HepG2 (cell line): ENCODE data around the gene GUK1. TPM values are rescaled to one million over a fixed set of nuclear protein-coding genes. Genes with fewer than 3 reads are reported as not detected.

Experiments used
- ATAC-seq: fragments of 200-7000 bp; cut with Tn5 transposase; 3 replicates; pipeline ENCODE4 v1.9.1; 2020; ENCODE audit warnings: mild to moderate bottlenecking, moderate library complexity
- BruUV-seq: library from RNA; stranded (reverse); fragments of 400-500 nt; replicated peaks from 2 replicates; lab custom pipeline; 2021; lab: Mats Ljungman, UMichigan
- CTCF ChIA-PET: fragments of 300-600 bp; formaldehyde crosslinking; extraction: SDS; loops from one replicate; lab custom pipeline; 2021; ENCODE audit warnings: low total read pairs, inconsistent platforms, low intra/inter-chr PET ratio; lab: Yijun Ruan, JAX
- POLR2A ChIA-PET: fragments of 350-600 bp; sonication (Branson Sonifier 250); formaldehyde crosslinking; loops from one replicate; lab custom pipeline; 2020; ENCODE audit warnings: antibody characterized with exemption, inconsistent platforms; lab: Yijun Ruan, JAX
- DNase-seq: peaks from one replicate; pipeline ENCODE4 v3.0.0-alpha.2; 2015; ENCODE audit warnings: low spot score
- FAIRE-seq: peaks from 3 replicates; lab custom pipeline; 2011; peaks lifted over from hg19 to GRCh38; lab: Jason Lieb, UNC
- H2AFZ ChIP-seq: one replicate; pipeline ENCODE4 v1.6.1; 2011; ENCODE audit warnings: low read length, inconsistent platforms
- H3K27ac ChIP-seq: fragments of 300-600 bp; 3 replicates; pipeline ENCODE4 v1.8.0; 2011; ENCODE audit warnings: mixed run types, mild to moderate bottlenecking, mixed read lengths, low read length, inconsistent platforms; ENCODE audit not compliant: insufficient read depth; ENCODE audit errors: extremely low read length
- H3K27me3 ChIP-seq, 2 experiments: fragments of 200-600 bp in 1 of 2; 2 replicates in 1 of 2; 3 replicates in 1 of 2; pipeline versions ENCODE4 v1.6.0 to v1.8.0; 2011; ENCODE audit warnings: low read length in 2 of 2, mild to moderate bottlenecking in 2 of 2, moderate library complexity in 2 of 2, inconsistent platforms in 1 of 2; ENCODE audit not compliant: insufficient read depth in 2 of 2, control insufficient read depth in 1 of 2
- H3K36me3 ChIP-seq, 2 experiments: fragments of 200-600 bp in 1 of 2; replicated peaks in 1 of 2; 2 replicates in 1 of 2; 3 replicates in 1 of 2; pipeline versions ENCODE4 v1.5.1 to v1.8.0; 2011; ENCODE audit warnings: low read length in 2 of 2, inconsistent platforms in 1 of 2; ENCODE audit not compliant: insufficient read depth in 2 of 2, control insufficient read depth in 1 of 2
- H3K4me1 ChIP-seq: 2 replicates; pipeline ENCODE4 v1.5.1; 2012; ENCODE audit warnings: low read length, inconsistent platforms; ENCODE audit not compliant: insufficient read depth
- H3K4me2 ChIP-seq: 2 replicates; pipeline ENCODE4 v1.6.0; 2011; ENCODE audit warnings: low read depth, low read length, inconsistent platforms
- H3K4me3 ChIP-seq, 3 experiments: fragments of 200-600 bp in 1 of 3; sonication (generic), shearing (Covaris generic) in 1 of 3; replicated peaks in 1 of 3; 2 replicates each; pipeline ENCODE4 v1.5.1; 2011 to 2016; ENCODE audit warnings: low read length in 3 of 3, inconsistent platforms in 2 of 3, low read depth in 2 of 3, mild to moderate bottlenecking in 2 of 3, control low read depth in 1 of 3, mixed read lengths in 1 of 3; ENCODE audit not compliant: insufficient read depth in 1 of 3
- H3K79me2 ChIP-seq: one replicate; pipeline ENCODE4 v1.6.1; 2011; ENCODE audit warnings: low read length, inconsistent platforms; ENCODE audit not compliant: insufficient read depth
- H3K9ac ChIP-seq: 2 replicates; pipeline ENCODE4 v1.6.0; 2011; ENCODE audit warnings: mild to moderate bottlenecking, low read depth, low read length, inconsistent platforms; ENCODE audit not compliant: insufficient read depth
- H3K9me3 ChIP-seq: 2 replicates; pipeline ENCODE4 v1.5.1; 2012; ENCODE audit warnings: mild to moderate bottlenecking, low read length
- H4K20me1 ChIP-seq: 2 replicates; pipeline ENCODE4 v1.6.0; 2011; ENCODE audit warnings: inconsistent platforms, mild to moderate bottlenecking, low read length, moderate library complexity; ENCODE audit not compliant: insufficient read depth
- AGO2 ChIP-seq: fragments of 200-400 bp; formaldehyde crosslinking; optimal IDR thresholded peaks from 2 replicates; pipeline ENCODE3; 2017; ENCODE audit warnings: mild to moderate bottlenecking, low read depth, low read length, moderate library complexity
- NCOA1 ChIP-seq: sonication (generic); formaldehyde crosslinking; IDR thresholded peaks from 2 replicates; pipeline ENCODE4 v1.9.0; 2021; ENCODE audit warnings: missing genetic modification reagents
- NRL ChIP-seq: sonication (generic); formaldehyde crosslinking; IDR thresholded peaks from 2 replicates; pipeline ENCODE4 v1.5.0; 2020; ENCODE audit warnings: missing genetic modification reagents, mild to moderate bottlenecking, moderate library complexity, borderline replicate concordance
- ONECUT2 ChIP-seq: sonication (generic); formaldehyde crosslinking; IDR thresholded peaks from 2 replicates; pipeline ENCODE4 v1.4.0; 2020; ENCODE audit warnings: missing genetic modification reagents
- PBX2 ChIP-seq: IDR thresholded peaks from 2 replicates; pipeline ENCODE4 v1.6.1; 2016; ENCODE audit warnings: control low read depth
- RBFOX2 ChIP-seq: fragments of 200-400 bp; formaldehyde crosslinking; IDR thresholded peaks from 2 replicates; pipeline ENCODE4 v1.6.1; 2017; ENCODE audit warnings: low read depth, mild to moderate bottlenecking, low read length
- RFX5 ChIP-seq: IDR thresholded peaks from 2 replicates; pipeline ENCODE4 v1.6.1; 2011; ENCODE audit warnings: low read depth, low read length, improper control_type of control experiment
- SAP130 ChIP-seq: IDR thresholded peaks from 2 replicates; pipeline ENCODE4 v1.6.1; 2016; ENCODE audit warnings: low read depth
- ZNF136 ChIP-seq: sonication (generic); formaldehyde crosslinking; IDR thresholded peaks from 2 replicates; pipeline ENCODE4 v1.8.1; 2022; ENCODE audit warnings: low read depth, mild to moderate bottlenecking, moderate library complexity, missing genetic modification reagents
- ZNF224 ChIP-seq: sonication (generic); formaldehyde crosslinking; IDR thresholded peaks from 2 replicates; pipeline ENCODE4 v1.5.0; 2020; ENCODE audit warnings: mild to moderate bottlenecking, missing genetic modification reagents
- ZNF367 ChIP-seq: sonication (generic); formaldehyde crosslinking; IDR thresholded peaks from 2 replicates; pipeline ENCODE4 v1.4.0; 2020; ENCODE audit warnings: missing genetic modification reagents, borderline replicate concordance
- ZNF552 ChIP-seq: sonication (generic); formaldehyde crosslinking; IDR thresholded peaks from 2 replicates; pipeline ENCODE4 v1.9.0; 2022; ENCODE audit warnings: missing genetic modification reagents, mild to moderate bottlenecking, borderline replicate concordance
- ZSCAN9 ChIP-seq: IDR thresholded peaks from 2 replicates; pipeline ENCODE4 v1.6.1; 2016; ENCODE audit warnings: borderline replicate concordance
- WGBS: methylation state at CpG from one replicate; pipeline ENCODE4 v1.1.6; 2017; ENCODE audit warnings: low lambda C conversion rate; 5-methylcytosine and 5-hydroxymethylcytosine counted together
- in situ Hi-C: cut with HindIII; loops from 2 replicates; pipeline ENCODE4 v1.10.0; 2017; ENCODE audit warnings: low pct_unique_long_range_greater_than_20kb; ENCODE audit not compliant: extremely low pct_ligation_motif_present
- intact Hi-C: fragments of 100-400 bp; cut with micrococcal nuclease; formaldehyde crosslinking; loops from one replicate; pipeline ENCODE4 v1.10.0; 2022; ENCODE audit not compliant: unreplicated experiment
- polyA plus RNA-seq, 8 experiments: library from polyadenylated mRNA; depleted of rRNA in 3 of 8; stranded (reverse) in 7 of 8; unstranded in 1 of 8; fragments of >200 nt; fragmentation: Illumina TruSeq in 4 of 8; extraction: Trizol in 4 of 8; gene quantifications; 2 replicates each; pipeline versions ENCODE4 v1.2.1 to v1.2.3, GENCODE V29; 2011 to 2016; ENCODE audit warnings: low read depth in 4 of 8, missing spikeins in 1 of 8, mixed read lengths in 1 of 8; ENCODE audit not compliant: insufficient read depth in 1 of 8
- total RNA-seq, 5 experiments: library from RNA; depleted of rRNA; stranded (reverse); fragments of >200 nt; fragmentation: Illumina TruSeq; extraction: Trizol; gene quantifications; 2 replicates each; pipeline ENCODE4 v1.2.3, GENCODE V29; 2016; ENCODE audit warnings: low read depth in 1 of 5
- TF ChIP-seq, protein P1 (sequence below): IDR thresholded peaks from 2 replicates; pipeline ENCODE4 v1.4.0; 2020; ENCODE audit warnings: mild to moderate bottlenecking, missing genetic modification reagents
- TF ChIP-seq, protein P2 (sequence below): sonication (generic); formaldehyde crosslinking; IDR thresholded peaks from 2 replicates; pipeline ENCODE4 v1.4.0; 2020; ENCODE audit warnings: missing genetic modification reagents, mild to moderate bottlenecking, borderline replicate concordance
- TF ChIP-seq, protein P3 (sequence below): sonication (generic); formaldehyde crosslinking; IDR thresholded peaks from 2 replicates; pipeline ENCODE4 v1.5.0; 2020; ENCODE audit warnings: mild to moderate bottlenecking, low read depth, missing genetic modification reagents, borderline replicate concordance

The GUK1 gene
- total and polyA plus RNA-seq, 2 of the 13 experiments (the other 11 are each of a cell fraction or from before 2014, with no cell fraction given) = 116 to 154 TPM

- in situ Hi-C loops = no loop called here
- H3K27me3 ChIP-seq = no peaks in the 10 kb centered on the region; a peak in 1 of 5 replicates
- peak overlapping the region; percentile 94 to 98 (median 96); a peak in 5 of 6 replicates for H3K4me3 ChIP-seq
- ChIA-PET CTCF (no interaction called here), POLR2A (interaction anchor here (1.4 kb wide), 1 partner anchor 23 kb away, joined by 4 read pairs; the partner anchor contains the start of gene IBA57)
- no peak overlapping the region for H2AFZ ChIP-seq
- WGBS = 81% methylated on average over 9 of the region's 16 CpGs
- intact Hi-C loops = no loop called here
- no TSS peak for BruUV-seq
- no peaks in the 10 kb centered on the region for H3K9me3 ChIP-seq
- H3K36me3 ChIP-seq = peaks cover 4 to 11% of the 10 kb centered on the region in 2 experiments; a peak in 4 of 5 replicates
- DNase-seq (no peak), ATAC-seq (no peak), FAIRE-seq (no peak)
- H3K79me2 ChIP-seq = peaks cover 59% of the 10 kb centered on the region
- no peak overlapping the region for H3K27ac ChIP-seq
- peak overlapping the region; percentile 95 for H3K4me2 ChIP-seq
- H4K20me1 ChIP-seq = peaks cover 23% of the 10 kb centered on the region; the same call in 1 of the 2 replicates
- peak overlapping the region; percentile 97 for H3K9ac ChIP-seq
- peaks cover 42% of the 10 kb centered on the region for H3K4me1 ChIP-seq
- no peak for TF ChIP-seq RFX5
- peak; percentile 40 for TF ChIP-seq AGO2
- no peak for TF ChIP-seq SAP130
- no peak for TF ChIP-seq PBX2 (CRISPR knock-in tag)
- TF ChIP-seq NRL (CRISPR knock-in tag) = no peak
- TF ChIP-seq, protein P1, sequence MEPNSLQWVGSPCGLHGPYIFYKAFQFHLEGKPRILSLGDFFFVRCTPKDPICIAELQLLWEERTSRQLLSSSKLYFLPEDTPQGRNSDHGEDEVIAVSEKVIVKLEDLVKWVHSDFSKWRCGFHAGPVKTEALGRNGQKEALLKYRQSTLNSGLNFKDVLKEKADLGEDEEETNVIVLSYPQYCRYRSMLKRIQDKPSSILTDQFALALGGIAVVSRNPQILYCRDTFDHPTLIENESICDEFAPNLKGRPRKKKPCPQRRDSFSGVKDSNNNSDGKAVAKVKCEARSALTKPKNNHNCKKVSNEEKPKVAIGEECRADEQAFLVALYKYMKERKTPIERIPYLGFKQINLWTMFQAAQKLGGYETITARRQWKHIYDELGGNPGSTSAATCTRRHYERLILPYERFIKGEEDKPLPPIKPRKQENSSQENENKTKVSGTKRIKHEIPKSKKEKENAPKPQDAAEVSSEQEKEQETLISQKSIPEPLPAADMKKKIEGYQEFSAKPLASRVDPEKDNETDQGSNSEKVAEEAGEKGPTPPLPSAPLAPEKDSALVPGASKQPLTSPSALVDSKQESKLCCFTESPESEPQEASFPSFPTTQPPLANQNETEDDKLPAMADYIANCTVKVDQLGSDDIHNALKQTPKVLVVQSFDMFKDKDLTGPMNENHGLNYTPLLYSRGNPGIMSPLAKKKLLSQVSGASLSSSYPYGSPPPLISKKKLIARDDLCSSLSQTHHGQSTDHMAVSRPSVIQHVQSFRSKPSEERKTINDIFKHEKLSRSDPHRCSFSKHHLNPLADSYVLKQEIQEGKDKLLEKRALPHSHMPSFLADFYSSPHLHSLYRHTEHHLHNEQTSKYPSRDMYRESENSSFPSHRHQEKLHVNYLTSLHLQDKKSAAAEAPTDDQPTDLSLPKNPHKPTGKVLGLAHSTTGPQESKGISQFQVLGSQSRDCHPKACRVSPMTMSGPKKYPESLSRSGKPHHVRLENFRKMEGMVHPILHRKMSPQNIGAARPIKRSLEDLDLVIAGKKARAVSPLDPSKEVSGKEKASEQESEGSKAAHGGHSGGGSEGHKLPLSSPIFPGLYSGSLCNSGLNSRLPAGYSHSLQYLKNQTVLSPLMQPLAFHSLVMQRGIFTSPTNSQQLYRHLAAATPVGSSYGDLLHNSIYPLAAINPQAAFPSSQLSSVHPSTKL = no peak
- 0 out of 2 replicates have a peak, but pooled peaks have one; percentile 31 for TF ChIP-seq RBFOX2
- no peak for TF ChIP-seq ZSCAN9 (CRISPR knock-in tag)
- no peak for TF ChIP-seq NCOA1 (CRISPR knock-in tag)
- no peak for TF ChIP-seq ZNF136 (CRISPR knock-in tag)
- no peak for TF ChIP-seq ZNF367 (CRISPR knock-in tag)
- no peak for TF ChIP-seq ZNF552 (CRISPR knock-in tag)
- TF ChIP-seq, protein P2, sequence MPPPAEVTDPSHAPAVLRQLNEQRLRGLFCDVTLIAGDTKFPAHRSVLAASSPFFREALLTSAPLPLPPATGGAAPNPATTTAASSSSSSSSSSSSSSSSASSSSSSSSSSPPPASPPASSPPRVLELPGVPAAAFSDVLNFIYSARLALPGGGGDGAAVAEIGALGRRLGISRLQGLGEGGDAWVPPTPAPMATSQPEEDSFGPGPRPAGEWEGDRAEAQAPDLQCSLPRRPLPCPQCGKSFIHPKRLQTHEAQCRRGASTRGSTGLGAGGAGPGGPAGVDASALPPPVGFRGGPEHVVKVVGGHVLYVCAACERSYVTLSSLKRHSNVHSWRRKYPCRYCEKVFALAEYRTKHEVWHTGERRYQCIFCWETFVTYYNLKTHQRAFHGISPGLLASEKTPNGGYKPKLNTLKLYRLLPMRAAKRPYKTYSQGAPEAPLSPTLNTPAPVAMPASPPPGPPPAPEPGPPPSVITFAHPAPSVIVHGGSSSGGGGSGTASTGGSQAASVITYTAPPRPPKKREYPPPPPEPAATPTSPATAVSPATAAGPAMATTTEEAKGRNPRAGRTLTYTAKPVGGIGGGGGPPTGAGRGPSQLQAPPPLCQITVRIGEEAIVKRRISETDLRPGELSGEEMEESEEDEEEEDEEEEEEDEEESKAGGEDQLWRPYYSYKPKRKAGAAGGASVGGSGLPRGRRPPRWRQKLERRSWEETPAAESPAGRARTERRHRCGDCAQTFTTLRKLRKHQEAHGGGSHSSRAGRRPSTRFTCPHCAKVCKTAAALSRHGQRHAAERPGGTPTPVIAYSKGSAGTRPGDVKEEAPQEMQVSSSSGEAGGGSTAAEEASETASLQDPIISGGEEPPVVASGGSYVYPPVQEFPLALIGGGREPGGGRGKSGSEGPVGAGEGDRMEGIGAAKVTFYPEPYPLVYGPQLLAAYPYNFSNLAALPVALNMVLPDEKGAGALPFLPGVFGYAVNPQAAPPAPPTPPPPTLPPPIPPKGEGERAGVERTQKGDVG (CRISPR knock-in tag) = peak; percentile 53; the same call in 1 of the 2 replicates
- TF ChIP-seq, protein P3, sequence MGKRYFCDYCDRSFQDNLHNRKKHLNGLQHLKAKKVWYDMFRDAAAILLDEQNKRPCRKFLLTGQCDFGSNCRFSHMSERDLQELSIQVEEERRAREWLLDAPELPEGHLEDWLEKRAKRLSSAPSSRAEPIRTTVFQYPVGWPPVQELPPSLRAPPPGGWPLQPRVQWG = no peak
- no peak for TF ChIP-seq ZNF224
- TF ChIP-seq ONECUT2 = no peak
Observed at GRCh38 chr1:228142155-228142691, 2.1 kb downstream of the GUK1 start.
